ENCODE data around the gene IFITM10. TPM values are rescaled to one million over a fixed set of nuclear protein-coding genes. Genes with fewer than 3 reads are reported as not detected.

IFITM10 gene
- total and polyA plus RNA-seq, 11 donors: 0.12 to 3.6 (median 0.54) TPM

DNA sequence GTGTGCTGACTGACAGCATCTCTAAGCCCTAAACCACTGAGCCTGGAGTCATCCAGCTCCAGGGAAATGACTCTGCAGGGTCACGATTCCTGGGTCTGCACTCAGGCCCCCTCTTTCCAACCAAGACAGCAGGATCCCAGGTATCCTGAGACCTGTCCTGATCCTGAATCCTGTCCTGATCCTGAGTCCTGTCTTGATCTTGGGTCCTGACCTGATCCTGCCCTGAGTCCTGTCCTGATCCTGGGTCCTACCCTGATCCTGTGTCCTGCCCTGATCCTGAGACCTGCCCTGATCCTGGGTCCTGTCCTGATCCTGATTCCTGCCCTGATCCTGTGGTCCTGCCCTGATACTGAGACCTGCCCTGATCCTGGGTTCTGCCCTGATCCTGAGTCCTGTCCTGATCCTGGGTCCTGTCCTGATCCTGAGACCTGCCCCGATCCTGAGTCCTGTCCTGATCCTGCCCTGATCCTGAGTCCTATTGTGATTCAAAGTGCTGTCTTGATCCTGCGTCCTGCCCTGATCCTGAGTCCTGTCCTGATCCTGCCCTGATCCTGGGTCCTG, 54.8 kb downstream of the IFITM10 start:
- no peaks in the 10 kb centered on the region for H3K9me3 ChIP-seq
- intact Hi-C loops (cut with DNase I): loop anchor here in 4 of 10 donors (1.0 to 10.0 kb wide), 5 partner anchors 69 to 229 kb away; partner anchors contain the start of gene TNNT3 (in 1 of the 4)
- no peak for DNase-seq

DNA sequence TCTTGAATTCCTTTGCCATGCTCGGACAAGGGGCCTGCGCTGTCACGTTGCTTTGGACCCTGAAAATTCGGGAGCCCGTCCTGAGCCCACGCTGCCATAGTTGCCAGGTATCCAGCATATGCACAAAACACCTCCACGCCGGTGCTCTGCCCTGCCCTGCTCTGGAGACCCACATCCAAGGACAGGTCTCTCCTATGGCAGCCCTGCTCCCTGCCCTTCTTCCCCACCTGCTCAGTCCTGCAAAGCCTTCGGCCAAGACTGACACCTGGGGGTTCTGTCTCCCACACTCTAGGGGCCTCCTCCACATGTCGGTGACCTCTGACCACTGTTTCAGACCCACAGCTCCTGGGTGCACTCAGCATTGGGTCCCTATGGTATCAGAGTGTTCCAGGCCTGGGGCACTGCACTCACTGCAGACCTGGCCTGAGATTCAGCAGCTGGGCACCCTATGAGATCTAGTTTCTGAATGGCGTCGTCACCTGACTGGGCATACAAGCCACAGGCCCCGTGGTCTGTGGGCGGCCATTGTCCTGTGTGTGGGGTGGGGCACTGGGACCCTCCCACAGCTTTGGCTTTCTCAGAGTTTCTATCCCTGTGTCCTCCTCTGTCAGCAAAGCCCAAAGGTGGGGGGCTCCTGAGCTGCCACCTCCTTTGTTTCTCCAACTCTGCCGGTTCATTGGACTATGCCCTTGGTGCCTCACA, 55.4 kb downstream of the IFITM10 start:
- Histone ChIP-seq H3K27ac (no peak overlapping the region), H3K9me3 (no peaks in the 10 kb centered on the region), H3K4me3 (no peak overlapping the region), H3K36me3 (no peaks in the 10 kb centered on the region), H3K4me1 (peaks cover 3 to 15% (median 10%) of the 10 kb centered on the region in 12 donors), H3K27me3 (peaks cover 0 to 11% (median 0%) of the 10 kb centered on the region in 9 donors)
- intact Hi-C loops (cut with DNase I): loop anchor here (1.0 to 10.0 kb wide), 7 partner anchors 43 to 457 kb away; partner anchors contain the start of gene TNNT3 (in 1 of the 10)
- ATAC-seq (no peak), DNase-seq (no peak)
- TF ChIP-seq, protein P1, sequence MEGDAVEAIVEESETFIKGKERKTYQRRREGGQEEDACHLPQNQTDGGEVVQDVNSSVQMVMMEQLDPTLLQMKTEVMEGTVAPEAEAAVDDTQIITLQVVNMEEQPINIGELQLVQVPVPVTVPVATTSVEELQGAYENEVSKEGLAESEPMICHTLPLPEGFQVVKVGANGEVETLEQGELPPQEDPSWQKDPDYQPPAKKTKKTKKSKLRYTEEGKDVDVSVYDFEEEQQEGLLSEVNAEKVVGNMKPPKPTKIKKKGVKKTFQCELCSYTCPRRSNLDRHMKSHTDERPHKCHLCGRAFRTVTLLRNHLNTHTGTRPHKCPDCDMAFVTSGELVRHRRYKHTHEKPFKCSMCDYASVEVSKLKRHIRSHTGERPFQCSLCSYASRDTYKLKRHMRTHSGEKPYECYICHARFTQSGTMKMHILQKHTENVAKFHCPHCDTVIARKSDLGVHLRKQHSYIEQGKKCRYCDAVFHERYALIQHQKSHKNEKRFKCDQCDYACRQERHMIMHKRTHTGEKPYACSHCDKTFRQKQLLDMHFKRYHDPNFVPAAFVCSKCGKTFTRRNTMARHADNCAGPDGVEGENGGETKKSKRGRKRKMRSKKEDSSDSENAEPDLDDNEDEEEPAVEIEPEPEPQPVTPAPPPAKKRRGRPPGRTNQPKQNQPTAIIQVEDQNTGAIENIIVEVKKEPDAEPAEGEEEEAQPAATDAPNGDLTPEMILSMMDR (IDR thresholded peaks at IDR 0.05): no peak
- no peak for TF ChIP-seq POLR2A (IDR thresholded peaks at IDR 0.05)
- 86 to 96% (median 94%) methylated on average over 9 to 15 of the region's 15 CpGs for WGBS, 4 donors

More for the DNA sequence above, 54.8 kb downstream of the IFITM10 start:
- Histone ChIP-seq H3K36me3 (no peaks in the 10 kb centered on the region), H3K4me1 (peaks cover 3 to 15% (median 10%) of the 10 kb centered on the region in 12 donors), H3K27ac (no peak overlapping the region), H3K27me3 (peaks cover 0 to 11% (median 0%) of the 10 kb centered on the region in 9 donors), H3K4me3 (no peak overlapping the region)
- ATAC-seq: no peak
- 95 to 98% (median 97%) methylated on average over 3 of the region's 3 CpGs for WGBS, 4 donors
- no peak for TF ChIP-seq POLR2A (IDR thresholded peaks at IDR 0.05)
- TF ChIP-seq, protein P1 (IDR thresholded peaks at IDR 0.05): no peak

DNA sequence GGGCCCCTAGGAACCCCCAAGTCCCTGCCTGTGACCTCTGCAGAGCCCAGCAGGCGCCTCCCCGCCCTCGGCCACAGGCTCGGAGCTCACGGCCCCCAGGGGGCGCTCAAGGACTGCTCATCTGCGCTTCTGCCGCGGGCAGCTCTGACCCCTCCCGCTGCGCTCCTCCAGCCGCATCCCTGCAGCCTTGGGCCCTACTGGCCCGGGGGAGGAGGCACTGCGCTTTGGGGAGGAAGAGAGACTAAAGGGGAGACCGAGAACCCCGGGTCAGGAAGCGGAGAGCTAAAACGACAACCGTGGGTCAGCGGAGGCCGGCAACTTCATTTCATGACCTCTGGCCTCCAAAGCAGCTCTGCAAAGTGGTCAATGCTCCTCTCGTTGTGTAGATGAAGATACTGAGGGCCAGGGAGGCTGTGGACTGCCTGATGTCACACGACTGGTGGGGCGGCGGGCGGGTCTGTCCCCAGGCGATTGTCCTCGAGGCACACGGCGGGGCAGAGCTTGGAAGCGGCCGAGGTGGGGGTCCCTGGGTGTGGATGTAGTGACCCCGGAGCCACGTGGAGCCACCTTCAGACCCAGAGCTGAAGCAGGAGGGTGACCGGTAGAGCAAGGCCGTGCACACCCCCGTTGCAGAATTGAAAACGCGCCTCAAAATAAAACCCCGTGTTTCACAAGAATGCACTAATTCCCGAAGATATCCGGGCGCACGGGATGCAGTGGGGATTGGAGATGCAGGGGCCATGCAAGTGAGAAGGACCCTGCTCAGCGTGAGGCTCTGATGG, 56.1 kb downstream of the IFITM10 start:
- peak; percentile 88 to 95 (median 89) for DNase-seq
- H3K27ac ChIP-seq: peak overlapping the region in 10 of 12 donors; percentile 26 to 80 (median 64)
- intact Hi-C loops (cut with DNase I): loop anchor here (1.0 to 10.0 kb wide), 7 partner anchors 42 to 458 kb away; partner anchors contain the start of gene TNNT3 (in 1 of the 10)
- no peaks in the 10 kb centered on the region for H3K9me3 ChIP-seq
- H3K36me3 ChIP-seq: no peaks in the 10 kb centered on the region
- peak; percentile 85 to 98 (median 96) for ATAC-seq
- 40 to 50% (median 45%) methylated on average over 39 to 45 of the region's 45 CpGs for WGBS, 4 donors
- no peak for TF ChIP-seq POLR2A (IDR thresholded peaks at IDR 0.05)
- TF ChIP-seq, protein P1 (IDR thresholded peaks at IDR 0.05): peak; percentile 90 to 97 (median 94)
- peaks cover 0 to 12% (median 0%) of the 10 kb centered on the region in 9 donors for H3K27me3 ChIP-seq
- H3K4me3 ChIP-seq: peak overlapping the region in 10 of 12 donors; percentile 37 to 61 (median 48)
- H3K4me1 ChIP-seq: peaks cover 3 to 15% (median 10%) of the 10 kb centered on the region in 12 donors

All from heart left ventricle (tissue), 16 donors.